Endodermal cell (in vitro differentiated cells): ENCODE measurements around the gene CFAP97. TPM values are rescaled to one million over a fixed set of nuclear protein-coding genes. Genes with fewer than 3 reads are reported as not detected.

Experiments used
- DNase-seq: peaks from one replicate; pipeline ENCODE4 v3.0.0-alpha.2; 2017
- H3K27ac ChIP-seq: 2 replicates; pipeline ENCODE4 v1.5.1; 2013; ENCODE audit warnings: mild to moderate bottlenecking, low read depth, low read length, moderate library complexity
- H3K27me3 ChIP-seq: 2 replicates; pipeline ENCODE4 v1.6.1; 2013; ENCODE audit warnings: mild to moderate bottlenecking, low read length, moderate library complexity; ENCODE audit not compliant: insufficient read depth, control insufficient read depth, poor library complexity, severe bottlenecking
- H3K36me3 ChIP-seq: 2 replicates; pipeline ENCODE4 v1.7.0; 2013; ENCODE audit warnings: mild to moderate bottlenecking, low read length, moderate library complexity; ENCODE audit not compliant: control insufficient read depth, insufficient read depth
- H3K4me1 ChIP-seq: one replicate; pipeline ENCODE4 v1.7.0; 2013; ENCODE audit warnings: low read length; ENCODE audit not compliant: control insufficient read depth, insufficient read depth
- H3K4me3 ChIP-seq: 2 replicates; pipeline ENCODE4 v1.5.1; 2013; ENCODE audit warnings: mild to moderate bottlenecking, low read length, moderate library complexity
- H3K9ac ChIP-seq: 2 replicates; pipeline ENCODE4 v1.6.1; 2013; ENCODE audit warnings: mild to moderate bottlenecking, low read length, moderate library complexity; ENCODE audit not compliant: poor library complexity, severe bottlenecking; ENCODE audit errors: extremely low read depth
- H3K9me3 ChIP-seq: 2 replicates; pipeline ENCODE4 v1.6.1; 2013; ENCODE audit warnings: mild to moderate bottlenecking, low read length, moderate library complexity; ENCODE audit not compliant: control insufficient read depth
- H3K27ac Mint-ChIP-seq: 2 replicates; pipeline ENCODE4 v1.8.0; 2020; ENCODE audit warnings: mixed read lengths
- H3K27me3 Mint-ChIP-seq: 2 replicates; pipeline ENCODE4 v1.8.0; 2021; ENCODE audit warnings: mild to moderate bottlenecking, mixed read lengths; ENCODE audit not compliant: insufficient read depth
- H3K36me3 Mint-ChIP-seq: 2 replicates; pipeline ENCODE4 v1.8.0; 2020; ENCODE audit warnings: low read depth, mixed read lengths
- H3K4me1 Mint-ChIP-seq: 2 replicates; pipeline ENCODE4 v1.8.0; 2020; ENCODE audit warnings: mixed read lengths
- H3K4me3 Mint-ChIP-seq: 2 replicates; pipeline ENCODE4 v1.8.0; 2020; ENCODE audit warnings: mild to moderate bottlenecking, moderate library complexity, mixed read lengths
- H3K9me3 Mint-ChIP-seq: 2 replicates; pipeline ENCODE4 v1.8.0; 2020; ENCODE audit warnings: mild to moderate bottlenecking, mixed read lengths
- CTCF ChIP-seq: fragments of 200-600 bp; sonication (generic); conservative IDR thresholded peaks from 2 replicates; pipeline ENCODE4 v1.5.0; 2021; ENCODE audit warnings: antibody characterized with exemption, mild to moderate bottlenecking
- WGBS, 2 experiments: methylation state at CpG; one replicate each; pipeline versions ENCODE4 v1.1.5 to v1.1.7; 2013; ENCODE audit warnings: missing lambda C conversion rate in 2 of 2, mixed read lengths in 1 of 2; ENCODE audit not compliant: insufficient coverage in 1 of 2, insufficient read length in 1 of 2; 5-methylcytosine and 5-hydroxymethylcytosine counted together
- total RNA-seq, 2 donors: library from RNA; stranded (reverse); fragmentation: NEBNext Ultra II Directional in 1 of 2; extraction: Animal tissue kit (Norgen Biotek cat#: 25700) in 1 of 2; gene quantifications; 2 replicates in 1 of 2; 3 replicates in 1 of 2; pipeline ENCODE4 v1.2.1, GENCODE V29; 2021

Gene CFAP97
- total RNA-seq, 2 donors from 2014 or later, result 33.8 to 41.6 TPM

- Histone ChIP-seq H3K27me3 (no peaks in the 10 kb centered on the region), H3K27ac (no peak overlapping the region), H3K4me3 (no peak overlapping the region), H3K4me1 (no peaks in the 10 kb centered on the region), H3K36me3 (peaks cover 25% of the 10 kb centered on the region), H3K9me3 (no peaks in the 10 kb centered on the region), H3K9ac (no peak overlapping the region)
- WGBS, 2 experiments, result 80% methylated on average over 1 of the region's 1 CpG; no CpG with 5 or more reads in 1 of the 2 experiments
- no peak for DNase-seq
- Mint-ChIP-seq H3K27ac (no peak overlapping the region), H3K9me3 (no peaks in the 10 kb centered on the region), H3K27me3 (no peaks in the 10 kb centered on the region), H3K4me3 (no peak overlapping the region), H3K36me3 (peaks cover 44% of the 10 kb centered on the region), H3K4me1 (no peaks in the 10 kb centered on the region)
- TF ChIP-seq CTCF, result no peak
Observed at GRCh38 chr4:185151296-185151695, 52.5 kb downstream of the CFAP97 start.

- Histone ChIP-seq H3K27ac (no peak overlapping the region), H3K9me3 (no peaks in the 10 kb centered on the region), H3K4me3 (no peak overlapping the region), H3K4me1 (no peaks in the 10 kb centered on the region), H3K36me3 (peaks cover 41% of the 10 kb centered on the region), H3K9ac (no peak overlapping the region), H3K27me3 (no peaks in the 10 kb centered on the region)
- no peak for DNase-seq
- TF ChIP-seq CTCF, result no peak
- Mint-ChIP-seq H3K4me1 (peaks cover 2% of the 10 kb centered on the region), H3K4me3 (no peak overlapping the region), H3K36me3 (peaks cover 40% of the 10 kb centered on the region), H3K9me3 (no peaks in the 10 kb centered on the region), H3K27ac (no peak overlapping the region), H3K27me3 (no peaks in the 10 kb centered on the region)
- 90% methylated on average over 5 to 12 of the region's 12 CpGs for whole genome bisulfite sequencing, 2 experiments
Observed at GRCh38 chr4:185149392-185149791, 54.4 kb downstream of the CFAP97 start.

- Histone ChIP-seq H3K36me3 (peaks cover 27% of the 10 kb centered on the region), H3K4me3 (no peak overlapping the region), H3K9ac (no peak overlapping the region), H3K9me3 (no peaks in the 10 kb centered on the region), H3K27me3 (no peaks in the 10 kb centered on the region), H3K4me1 (peaks cover 5% of the 10 kb centered on the region), H3K27ac (no peak overlapping the region)
- no peak for DNase-seq
- Mint-ChIP-seq H3K9me3 (no peaks in the 10 kb centered on the region), H3K4me1 (peaks cover 14% of the 10 kb centered on the region), H3K36me3 (peaks cover 11% of the 10 kb centered on the region), H3K4me3 (no peak overlapping the region), H3K27ac (no peak overlapping the region), H3K27me3 (peaks cover 6% of the 10 kb centered on the region)
- TF ChIP-seq CTCF, result no peak
- WGBS, 2 experiments, result 91 to 95% methylated on average over 12 to 13 of the region's 13 CpGs
Observed at GRCh38 chr4:185145572-185145971, 58.2 kb downstream of the CFAP97 start.
